GM21619 (cell line): Measurements from ENCODE around the gene SLC6A20.
"Not testable (repeated sequence)": the region's sequence is repeated elsewhere in the genome, so short reads cannot be mapped to it uniquely, and the experiment has no call there.

Source experiments
- ATAC-seq: cut with Tn5 transposase; IDR thresholded peaks from one replicate; pipeline ENCODE4 v1.9.1; 2021; ENCODE audit not compliant: unreplicated experiment

SLC6A20 gene

DNA sequence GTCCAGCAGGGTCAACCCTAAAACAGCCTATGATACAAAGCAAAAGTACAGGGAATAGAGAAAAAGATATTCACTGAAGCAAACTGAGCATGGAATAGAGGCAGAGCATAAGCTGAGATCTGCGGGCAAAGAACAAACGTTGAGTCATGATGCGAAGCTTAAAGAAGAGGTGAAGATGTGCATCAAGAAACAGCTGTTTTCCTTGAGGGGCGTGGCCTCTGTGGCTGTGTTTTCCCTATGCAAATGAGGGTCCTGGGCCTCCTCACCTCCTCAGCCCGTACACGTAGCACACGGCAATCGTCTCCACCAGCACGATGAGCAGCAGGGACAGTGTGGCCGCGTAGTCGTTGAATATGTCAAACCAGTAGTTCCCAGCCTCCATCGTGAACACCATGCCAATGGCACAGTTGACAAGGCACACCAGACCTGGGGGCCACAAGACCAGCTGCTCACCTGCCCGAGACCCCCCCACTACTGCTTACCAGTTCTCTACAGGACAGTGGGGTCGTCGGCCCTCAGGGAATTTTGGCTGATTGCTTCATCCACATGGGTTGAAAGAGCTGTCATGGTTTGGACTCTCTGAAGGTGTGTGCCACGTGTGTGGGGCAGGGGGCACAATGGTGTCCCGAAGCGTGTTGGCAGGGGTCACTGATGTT is 33.6 kb downstream of the SLC6A20 start:
- no peak for ATAC-seq

DNA sequence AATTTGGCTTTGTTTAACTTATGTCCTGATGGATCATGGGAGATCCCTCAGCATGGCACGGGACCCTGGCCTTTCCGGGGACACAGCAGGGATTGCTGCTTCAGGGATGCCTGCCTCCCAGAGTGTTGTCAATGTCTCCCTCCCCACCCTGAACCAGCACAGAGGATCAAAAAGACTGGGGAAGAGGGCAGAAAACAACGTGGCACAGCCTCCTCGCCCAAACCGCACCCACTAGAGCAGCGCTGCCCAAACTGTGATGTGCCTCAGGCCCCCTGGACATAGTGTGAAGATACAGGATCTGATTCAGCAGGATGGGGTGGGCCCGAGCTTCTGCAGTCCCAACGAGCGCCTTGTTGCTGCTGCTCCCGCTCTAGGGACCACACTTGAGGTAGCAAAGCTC is 34.5 kb downstream of the SLC6A20 start:
- ATAC-seq, result no peak

- no peak for ATAC-seq
Measured at GRCh38 chr3:45760878-45761711, 35.2 kb downstream of the SLC6A20 start.

- no peak for ATAC-seq
Measured at GRCh38 chr3:45759851-45760250, 36.5 kb downstream of the SLC6A20 start.

DNA sequence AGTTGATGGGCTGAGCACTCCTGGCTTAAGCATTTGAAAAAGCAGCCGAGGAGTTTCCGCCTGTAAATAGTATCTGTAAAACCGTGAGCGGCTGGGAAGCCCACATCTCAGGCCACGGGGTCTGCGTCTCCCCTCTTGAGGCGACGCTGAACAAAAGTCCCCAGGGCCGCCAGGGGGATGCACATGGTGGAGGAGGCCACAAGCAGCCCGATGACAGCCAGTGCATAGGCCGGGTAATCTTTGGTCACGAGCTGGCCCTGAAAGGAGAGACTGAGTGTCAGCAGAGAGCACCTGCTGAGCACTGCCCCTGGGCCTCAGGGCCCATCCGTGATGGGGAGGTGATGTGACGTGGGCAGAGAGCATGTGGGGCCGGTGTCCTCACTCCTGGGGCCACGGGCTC is 37.5 kb downstream of the SLC6A20 start:
- no peak for ATAC-seq

DNA sequence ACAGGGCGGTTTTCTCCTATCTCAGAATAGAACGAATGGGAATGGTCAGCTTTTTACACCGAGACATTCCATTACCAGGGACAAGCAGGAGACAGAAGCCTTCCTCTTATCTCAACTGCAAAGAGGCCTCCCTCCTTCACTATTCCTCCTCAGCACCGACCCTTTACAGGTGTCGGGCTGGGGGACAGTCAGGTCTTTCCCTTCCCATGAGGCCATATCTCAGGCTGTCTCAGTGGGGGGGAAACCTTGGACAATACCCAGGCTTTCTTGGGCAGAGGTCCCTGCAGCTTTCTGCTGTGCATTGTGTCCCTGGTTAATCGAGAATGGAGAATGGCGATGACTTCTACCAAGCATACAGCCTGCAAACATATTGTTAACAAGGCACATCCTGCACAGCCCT is 39.2 kb downstream of the SLC6A20 start:
- ATAC-seq, result not testable (repeated sequence)

GRCh38 chr3:45756055-45756454 is 40.3 kb downstream of the SLC6A20 start:
- ATAC-seq, result no peak

DNA sequence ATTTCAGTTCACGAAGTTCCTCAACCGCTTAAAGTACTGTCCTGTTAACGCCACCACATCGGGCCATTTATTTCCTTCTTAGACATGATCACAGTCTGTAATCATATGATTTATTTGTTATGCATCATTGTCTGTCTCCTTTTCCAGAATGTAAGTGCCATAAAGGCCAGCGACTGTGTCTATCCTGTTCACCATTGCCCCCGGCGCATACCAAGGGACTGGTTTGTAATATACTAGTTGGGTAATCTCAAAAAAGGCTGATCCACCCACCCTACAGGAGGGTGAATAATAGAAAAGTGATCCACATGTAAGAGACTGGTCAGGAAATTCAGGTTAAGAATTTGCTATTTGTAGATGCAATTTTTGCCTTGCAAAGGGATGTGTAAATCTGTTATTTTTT is 41.9 kb downstream of the SLC6A20 start:
- no peak for ATAC-seq

- no peak for ATAC-seq
Measured at GRCh38 chr3:45753095-45753494, 43.2 kb downstream of the SLC6A20 start.

- no peak for ATAC-seq
Measured at GRCh38 chr3:45751537-45752242, 44.6 kb downstream of the SLC6A20 start.

DNA sequence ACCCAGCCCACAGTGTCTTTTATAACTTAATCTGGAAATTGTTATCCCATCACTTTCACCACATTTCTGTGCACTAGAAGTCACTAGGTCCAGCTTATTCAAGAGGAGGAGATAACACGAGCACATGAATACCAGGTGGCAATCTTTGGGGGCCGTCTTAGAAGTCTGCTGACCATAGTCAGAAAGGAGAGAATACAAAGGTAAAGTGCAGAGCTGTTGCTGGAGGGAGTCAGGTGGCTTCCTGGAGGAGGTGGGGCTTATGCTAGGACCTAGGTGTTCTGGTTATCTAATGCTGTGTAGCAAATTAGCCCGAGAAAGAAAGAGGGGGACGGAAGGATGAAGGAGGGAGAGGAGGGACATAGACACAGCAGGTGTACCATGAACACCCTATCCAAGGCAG is 46.5 kb downstream of the SLC6A20 start:
- ATAC-seq, result no peak

DNA sequence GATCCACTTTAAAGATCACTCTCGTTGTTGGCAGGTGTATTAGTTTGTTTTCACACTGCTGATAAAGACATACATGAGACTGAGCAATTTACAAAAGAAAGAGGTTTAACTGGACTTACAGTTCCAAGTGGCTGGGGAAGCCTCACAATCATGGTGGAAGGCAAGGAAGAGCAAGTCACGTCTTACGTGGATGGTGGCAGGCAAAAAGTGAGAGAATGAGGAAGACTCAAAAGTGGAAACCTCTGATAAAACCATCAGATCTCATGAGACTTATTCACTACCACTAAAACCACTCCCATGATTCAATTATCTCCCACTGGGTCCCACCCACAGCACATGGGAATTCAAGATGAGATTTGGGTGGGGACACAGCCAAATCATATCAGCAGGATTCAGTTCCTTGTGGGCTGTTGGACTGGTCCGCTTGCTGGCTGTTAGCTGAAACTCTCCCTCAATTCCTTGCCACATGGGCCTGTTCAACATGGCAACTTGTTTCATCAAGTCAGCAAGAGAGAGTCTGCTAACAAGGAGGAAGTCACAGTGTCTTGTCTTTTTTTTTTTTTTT is 47.2 kb downstream of the SLC6A20 start:
- ATAC-seq, result not testable (repeated sequence)

GRCh38 chr3:45748068-45748467 is 48.3 kb downstream of the SLC6A20 start:
- ATAC-seq, result no peak

DNA sequence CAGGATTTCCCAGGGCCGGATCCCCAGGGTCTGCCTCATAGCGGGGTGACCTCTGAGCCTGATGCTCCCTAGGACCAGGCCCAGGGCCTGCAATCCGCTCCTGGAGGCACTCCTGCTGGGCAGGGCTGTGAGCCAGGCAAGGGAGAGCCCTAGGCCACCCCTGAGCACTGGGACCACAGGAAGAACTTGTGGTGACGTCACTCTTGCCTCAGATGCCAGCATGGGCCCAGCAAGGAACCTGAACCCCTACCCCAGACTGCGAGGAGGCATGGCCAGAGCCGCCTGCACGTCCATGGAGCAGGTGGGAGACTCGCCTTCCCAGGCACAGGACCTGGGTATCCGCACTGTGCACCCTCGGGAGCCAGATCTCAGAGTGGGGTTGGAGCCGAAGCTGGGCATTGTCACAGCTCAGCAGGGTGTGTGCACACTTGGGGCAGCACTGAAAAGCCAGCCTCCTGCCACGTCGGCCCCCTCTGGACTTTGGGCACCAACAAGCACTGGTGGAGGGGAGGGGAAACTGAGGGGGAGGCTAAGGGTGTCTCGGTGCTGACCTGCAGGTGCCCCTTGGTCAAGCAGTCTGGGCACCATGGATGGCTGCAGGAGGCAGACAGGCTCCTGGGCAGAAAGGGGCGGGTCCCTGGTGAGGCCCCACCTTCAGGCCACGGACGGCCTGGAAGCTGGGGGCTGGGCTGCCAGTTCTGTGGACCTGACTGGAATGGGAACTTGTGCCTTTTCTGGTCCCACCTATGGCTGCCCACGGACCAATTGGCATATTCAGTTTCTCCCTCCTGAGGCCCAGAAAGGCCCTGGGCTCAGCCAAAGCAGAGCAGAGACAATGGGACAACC is 49.3 kb downstream of the SLC6A20 start:
- no peak for ATAC-seq

DNA sequence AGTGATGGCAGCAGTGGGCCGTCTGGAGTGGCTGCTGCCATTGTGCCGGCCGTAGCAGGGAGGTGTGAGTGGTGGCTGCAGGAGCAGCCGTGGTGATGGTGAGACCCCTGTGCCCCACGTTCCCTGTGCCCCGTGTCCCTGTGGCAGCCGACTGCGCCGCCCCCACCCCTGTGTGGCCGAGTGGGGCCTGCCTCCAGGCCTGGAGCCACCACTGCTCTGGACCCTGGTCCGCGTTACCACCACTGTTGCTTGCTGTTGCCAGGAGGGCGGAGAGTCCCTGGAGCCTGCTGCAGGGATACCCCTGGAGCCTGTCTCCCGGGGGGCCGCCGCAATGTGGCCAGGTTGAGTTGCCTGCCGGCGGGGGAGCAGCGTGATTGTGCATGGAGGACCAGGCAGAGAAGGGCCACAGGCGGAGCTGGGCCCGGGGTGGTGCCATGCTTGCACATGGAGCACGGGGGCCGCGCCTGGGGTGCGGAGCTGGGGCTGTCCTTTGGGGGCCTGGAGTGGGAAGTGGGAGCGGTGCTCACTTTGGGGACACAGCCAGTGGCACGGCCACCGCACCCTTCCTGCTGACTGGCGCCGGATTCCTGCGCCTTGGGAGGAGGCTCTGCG is 50.1 kb downstream of the SLC6A20 start:
- ATAC-seq, result no peak

GRCh38 chr3:45742461-45743089 is 53.8 kb downstream of the SLC6A20 start:
- no peak for ATAC-seq

GRCh38 chr3:45741742-45742460 is 54.4 kb downstream of the SLC6A20 start:
- no peak for ATAC-seq

DNA sequence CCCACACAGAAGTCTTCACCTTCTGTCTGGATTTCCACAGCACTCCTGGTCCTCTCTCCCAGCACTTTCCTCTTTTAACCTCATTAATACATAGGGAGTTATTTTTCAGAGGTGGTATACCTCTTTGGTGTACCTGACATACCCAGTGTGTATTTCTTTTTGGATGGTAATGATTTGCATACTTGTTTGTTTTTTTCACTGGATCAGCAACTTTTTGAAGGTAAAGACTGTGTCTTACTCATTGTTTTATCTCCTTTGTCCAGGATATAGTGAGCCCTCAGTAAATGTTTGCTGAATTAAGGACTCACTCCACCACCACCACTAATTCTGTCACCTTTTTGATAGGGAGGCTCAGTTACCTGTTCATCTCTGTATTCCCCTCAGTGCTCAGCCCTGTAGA is 55.1 kb downstream of the SLC6A20 start:
- no peak for ATAC-seq

- ATAC-seq, result no peak
Measured at GRCh38 chr3:45739991-45740390, 56.3 kb downstream of the SLC6A20 start.
